NCI-H2107 treated with DMSO at 0.1 percent for 48 hours (cell line): ENCODE measurements around the gene NXN.
"Not testable (repeated sequence)": the region's sequence is repeated elsewhere in the genome, so short reads cannot be mapped to it uniquely, and the experiment has no call there.

Experiments used
- DNase-seq: peaks from one replicate; lab custom pipeline; 2025; ENCODE audit not compliant: unreplicated experiment; lab: John Stamatoyannopoulos, UW

NXN gene

GRCh38 chr17:838486-838885 lies 141.1 kb downstream of the NXN start:
- DNase-seq: no peak

GRCh38 chr17:836151-836550 lies 143.4 kb downstream of the NXN start:
- no peak for DNase-seq

DNA sequence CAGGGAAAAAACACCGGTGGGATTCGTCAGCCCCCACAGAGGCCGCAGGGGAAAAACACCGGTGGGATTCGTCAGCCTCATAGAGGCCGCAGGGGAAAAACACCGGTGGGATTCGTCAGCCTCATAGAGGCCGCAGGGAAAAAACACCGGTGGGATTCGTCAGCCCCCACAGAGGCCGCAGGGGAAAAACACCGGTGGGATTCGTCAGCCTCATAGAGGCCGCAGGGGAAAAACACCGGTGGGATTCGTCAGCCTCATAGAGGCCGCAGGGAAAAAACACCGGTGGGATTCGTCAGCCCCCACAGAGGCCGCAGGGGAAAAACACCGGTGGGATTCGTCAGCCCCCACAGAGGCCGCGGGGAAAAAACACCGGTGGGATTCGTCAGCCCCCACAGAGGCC lies 143.9 kb downstream of the NXN start:
- DNase-seq: not testable (repeated sequence)

- no peak for DNase-seq
These were observed 144.3 kb downstream of the NXN start for GRCh38 chr17:835263-835662.

GRCh38 chr17:834136-834535 lies 145.4 kb downstream of the NXN start:
- no peak for DNase-seq

DNA sequence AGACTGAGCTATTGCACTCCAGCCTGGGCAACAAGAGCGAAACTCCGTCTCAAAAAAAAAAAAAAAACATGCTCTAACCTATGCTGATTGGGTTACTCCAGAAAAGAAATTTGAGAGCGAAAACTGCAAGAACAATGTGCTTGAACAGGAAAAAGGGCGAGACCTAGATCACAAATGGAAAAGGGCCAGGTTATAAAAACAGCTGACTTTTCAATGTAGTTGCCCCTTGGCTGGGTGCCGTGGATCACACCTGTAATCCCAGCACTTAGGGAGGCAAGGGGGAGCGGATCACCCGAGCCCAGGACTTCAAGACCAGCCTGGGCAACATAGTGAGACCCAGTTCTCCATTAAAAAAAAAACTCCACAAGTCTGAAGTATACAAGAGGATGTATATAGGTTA lies 148.6 kb downstream of the NXN start:
- no peak for DNase-seq

GRCh38 chr17:830381-830780 lies 149.2 kb downstream of the NXN start:
- no peak for DNase-seq

DNA sequence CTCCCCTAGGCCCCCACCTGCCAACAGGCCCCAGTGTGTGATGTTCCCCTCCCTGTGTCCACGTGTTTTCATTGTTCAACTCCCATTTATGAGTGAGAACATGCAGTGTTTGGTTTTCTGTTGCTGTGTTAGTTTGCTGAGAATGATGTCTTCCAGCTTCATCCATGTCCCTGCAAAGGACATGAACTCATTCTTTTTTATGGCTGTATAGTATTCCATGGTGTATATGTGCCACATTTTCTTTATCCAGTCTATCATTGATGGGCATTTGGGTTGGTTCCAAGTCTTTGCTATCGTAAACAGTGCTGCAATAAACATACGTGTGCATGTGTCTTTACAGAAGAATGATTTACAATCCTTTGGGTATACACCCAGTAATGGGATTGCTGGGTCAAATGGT lies 150.0 kb downstream of the NXN start:
- not testable (repeated sequence) for DNase-seq

GRCh38 chr17:828761-829160 lies 150.8 kb downstream of the NXN start:
- no peak for DNase-seq

DNA sequence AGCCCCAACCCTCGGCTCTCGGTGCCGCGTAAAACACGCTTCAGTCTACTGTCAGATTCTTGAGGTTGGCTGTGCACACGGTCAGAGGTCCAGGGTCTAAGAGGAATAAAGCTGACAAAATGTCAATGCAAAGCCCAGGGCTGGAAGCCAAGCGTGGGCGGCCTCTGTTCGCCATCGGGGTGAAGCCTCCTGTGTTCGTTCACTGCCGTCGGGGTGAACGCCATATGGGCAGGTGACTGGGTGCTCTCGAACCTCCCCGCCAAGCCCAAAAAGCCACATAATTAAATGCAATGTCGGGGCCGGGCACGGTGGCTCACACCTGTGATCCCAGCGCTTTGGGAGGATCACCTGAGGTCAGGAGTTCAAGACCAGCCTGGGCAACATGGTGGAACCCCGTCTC lies 152.8 kb downstream of the NXN start:
- no peak for DNase-seq

DNA sequence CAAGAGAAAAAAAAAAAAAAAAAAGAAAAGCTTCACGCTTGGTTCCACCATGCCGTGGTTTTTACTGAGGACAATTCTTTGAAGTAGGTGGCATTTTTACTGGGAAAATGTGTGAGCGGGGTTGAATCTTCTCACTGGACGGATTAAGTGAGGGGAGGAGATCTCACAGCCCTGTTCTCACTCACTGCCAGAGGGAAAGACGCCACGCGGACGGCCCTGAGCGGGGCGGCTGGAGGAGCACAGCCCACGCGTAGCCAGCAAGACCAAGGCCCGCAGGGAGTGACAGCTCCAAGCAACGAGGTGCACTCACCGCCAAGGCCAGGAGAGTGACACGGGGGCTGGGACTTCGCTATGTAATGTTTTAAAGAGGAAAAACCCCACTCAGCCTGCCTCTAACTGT lies 154.4 kb downstream of the NXN start:
- no peak for DNase-seq

DNA sequence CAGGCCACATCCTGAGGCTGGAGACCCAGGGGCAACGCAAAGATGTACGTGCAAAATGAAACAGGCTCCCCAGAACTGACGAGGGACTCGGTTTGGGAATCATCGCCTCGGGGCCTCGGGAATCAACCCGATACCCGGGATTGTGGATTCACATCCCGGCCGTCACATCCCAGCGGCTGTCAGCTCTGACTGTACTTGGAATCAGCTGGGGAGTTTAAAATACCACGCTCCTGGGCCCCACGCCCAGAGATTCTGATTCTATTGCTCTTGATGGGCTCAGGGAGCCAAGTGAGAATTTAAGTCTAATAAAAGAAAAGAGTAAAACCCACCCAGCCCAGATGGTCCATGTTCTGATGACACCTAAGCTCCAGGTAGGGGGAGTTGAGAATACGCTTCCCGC lies 155.2 kb downstream of the NXN start:
- no peak for DNase-seq

DNA sequence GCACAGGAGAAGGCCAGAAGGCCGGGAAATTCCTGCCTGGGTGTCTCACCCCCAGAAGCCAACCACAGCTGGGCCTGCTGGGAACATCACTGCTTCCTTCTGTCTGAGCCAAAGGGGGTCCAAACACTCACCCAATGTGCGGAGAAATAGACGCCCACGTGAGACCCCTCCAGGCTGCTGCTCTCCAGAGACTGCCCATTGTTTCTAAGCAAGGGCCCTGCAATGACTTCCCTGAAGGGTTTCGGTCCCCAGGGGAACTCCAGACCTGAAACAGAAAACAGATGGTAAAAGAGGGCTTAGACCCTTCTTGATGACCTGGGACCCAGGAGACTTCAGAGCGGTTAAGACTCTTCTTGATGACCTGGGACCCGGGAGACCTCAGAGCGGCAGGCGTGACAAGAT lies 156.1 kb downstream of the NXN start:
- no peak for DNase-seq

DNA sequence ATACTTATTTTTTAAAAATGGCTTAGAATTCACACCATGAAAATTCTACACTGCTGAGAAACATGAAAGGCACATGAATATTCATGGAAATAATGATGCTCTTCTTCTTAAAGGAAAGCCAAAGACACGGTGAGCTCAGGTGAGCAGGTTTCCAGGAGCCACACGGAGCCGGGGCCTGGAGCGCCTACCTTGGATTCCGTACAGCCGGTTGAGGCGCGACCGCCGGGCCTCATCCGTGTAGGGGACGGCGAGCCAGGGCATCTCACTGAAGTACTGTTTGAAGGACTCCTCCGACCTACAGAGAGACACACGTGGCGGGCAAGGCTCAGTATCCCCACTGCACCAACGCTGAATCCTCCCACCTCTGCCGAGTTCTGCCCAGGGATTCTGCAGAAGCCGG lies 160.3 kb downstream of the NXN start:
- no peak for DNase-seq

DNA sequence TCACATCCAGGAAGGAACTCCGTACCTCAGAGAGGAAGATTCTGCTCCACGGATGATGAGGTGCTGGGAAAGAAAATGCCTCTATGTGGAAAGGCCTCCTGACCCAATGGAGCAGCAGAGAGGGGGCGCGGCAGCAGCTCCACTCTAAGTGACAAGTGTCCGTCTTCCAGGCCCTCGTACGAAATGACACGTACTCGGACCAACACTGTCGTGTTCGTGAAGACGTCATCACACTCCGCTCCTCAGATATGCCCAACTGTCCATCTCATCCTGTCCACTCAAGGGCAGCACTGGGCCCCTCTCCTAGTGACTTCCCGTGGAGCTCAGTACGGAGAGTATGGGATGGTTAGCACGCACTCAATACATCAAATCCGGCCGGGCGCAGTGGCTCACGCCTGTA lies 165.2 kb downstream of the NXN start:
- DNase-seq: no peak

DNA sequence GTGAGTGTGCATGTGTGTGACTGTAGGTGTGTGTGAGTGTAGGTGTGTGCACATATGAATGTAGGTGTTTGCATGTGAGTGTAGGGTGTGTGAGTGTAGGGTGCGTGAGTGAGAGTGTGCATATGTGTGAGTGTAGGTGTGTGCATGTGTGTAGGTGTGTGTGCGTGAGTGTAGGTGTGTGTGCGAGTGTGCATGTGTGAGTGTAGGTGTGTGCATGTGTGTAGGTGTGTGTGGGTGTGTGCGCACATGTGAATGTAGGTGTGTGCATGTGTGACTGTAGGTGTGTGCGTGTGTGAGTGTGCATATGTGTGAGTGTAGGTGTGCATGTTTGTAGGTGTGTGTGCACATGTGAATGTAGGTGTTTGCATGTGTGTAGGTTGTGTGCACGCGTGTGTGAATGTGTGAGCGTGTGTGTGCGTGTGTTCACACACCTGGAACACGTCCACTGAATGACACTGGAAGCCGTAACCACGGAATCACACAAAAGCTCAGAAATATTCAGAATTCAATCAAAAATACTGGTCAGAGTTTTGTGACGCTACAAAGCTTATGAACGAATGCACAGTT lies 166.9 kb downstream of the NXN start:
- no peak for DNase-seq

GRCh38 chr17:811051-811784 lies 168.4 kb downstream of the NXN start:
- DNase-seq: no peak

GRCh38 chr17:807523-808294 lies 171.9 kb downstream of the NXN start:
- DNase-seq: no peak

DNA sequence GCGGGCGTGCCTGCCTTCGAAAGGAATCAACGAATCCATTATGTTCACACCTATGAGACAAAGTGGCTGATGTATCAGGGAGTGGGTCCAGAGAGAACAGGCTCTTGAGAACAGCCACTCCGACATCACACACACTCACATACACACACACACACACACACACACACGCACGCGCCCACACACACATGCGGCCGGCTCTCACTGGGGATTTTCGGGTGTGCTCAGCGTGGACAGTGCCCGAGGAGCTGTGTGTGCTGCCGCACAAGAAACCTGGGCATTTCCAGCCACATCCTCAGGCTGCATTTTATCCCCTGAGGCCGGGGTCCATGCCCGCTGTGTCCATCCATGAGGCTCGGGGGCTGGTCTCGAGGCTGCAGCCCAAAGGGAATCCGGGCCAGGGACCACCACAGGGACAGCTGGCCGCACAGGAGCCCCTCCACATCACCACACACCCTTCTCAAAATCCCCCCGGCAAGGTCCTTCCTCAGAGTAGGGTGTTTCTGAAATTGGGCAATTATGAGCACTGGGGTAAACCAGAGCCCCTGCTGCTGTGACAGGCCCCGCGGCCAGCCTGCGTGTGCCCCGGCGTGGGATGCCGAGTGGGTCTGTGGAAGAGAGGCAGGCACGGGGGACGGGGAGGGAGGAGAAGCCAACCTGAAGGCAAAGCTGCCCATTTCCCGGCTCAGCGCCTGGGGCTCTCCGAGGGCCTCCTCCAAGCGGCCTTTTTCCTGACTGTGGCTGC lies 172.6 kb downstream of the NXN start:
- DNase-seq: no peak

- no peak for DNase-seq
These were observed 173.2 kb downstream of the NXN start for GRCh38 chr17:806346-806745.

- DNase-seq: not testable (repeated sequence)
These were observed 173.7 kb downstream of the NXN start for GRCh38 chr17:805886-806285.
